NCI-H460 (cell line): ENCODE results near the gene PSMA7. TPM values are rescaled to one million over a fixed set of nuclear protein-coding genes. Genes with fewer than 3 reads are reported as not detected.

Experiments
- DNase-seq: peaks from one replicate; pipeline ENCODE4 v3.0.0-alpha.2; 2016; ENCODE audit warnings: low read depth; ENCODE audit errors: extremely low read depth
- polyA plus RNA-seq: library from polyadenylated mRNA; depleted of rRNA; stranded (reverse); fragments of >200 nt; gene quantifications from 2 replicates; pipeline ENCODE4 v1.2.3, GENCODE V29; 2014; cell fraction: nucleus; rRNA removed
- total RNA-seq: library from RNA; depleted of rRNA; stranded (reverse); fragments of >200 nt; shearing (Covaris generic); gene quantifications from 2 replicates; pipeline ENCODE4 v1.2.3, GENCODE V29; 2014; rRNA removed

Gene PSMA7
- total RNA-seq, result 406 and 439 TPM in 2 replicates
- polyA plus RNA-seq, result 808 and 1,019 TPM in 2 replicates

DNA sequence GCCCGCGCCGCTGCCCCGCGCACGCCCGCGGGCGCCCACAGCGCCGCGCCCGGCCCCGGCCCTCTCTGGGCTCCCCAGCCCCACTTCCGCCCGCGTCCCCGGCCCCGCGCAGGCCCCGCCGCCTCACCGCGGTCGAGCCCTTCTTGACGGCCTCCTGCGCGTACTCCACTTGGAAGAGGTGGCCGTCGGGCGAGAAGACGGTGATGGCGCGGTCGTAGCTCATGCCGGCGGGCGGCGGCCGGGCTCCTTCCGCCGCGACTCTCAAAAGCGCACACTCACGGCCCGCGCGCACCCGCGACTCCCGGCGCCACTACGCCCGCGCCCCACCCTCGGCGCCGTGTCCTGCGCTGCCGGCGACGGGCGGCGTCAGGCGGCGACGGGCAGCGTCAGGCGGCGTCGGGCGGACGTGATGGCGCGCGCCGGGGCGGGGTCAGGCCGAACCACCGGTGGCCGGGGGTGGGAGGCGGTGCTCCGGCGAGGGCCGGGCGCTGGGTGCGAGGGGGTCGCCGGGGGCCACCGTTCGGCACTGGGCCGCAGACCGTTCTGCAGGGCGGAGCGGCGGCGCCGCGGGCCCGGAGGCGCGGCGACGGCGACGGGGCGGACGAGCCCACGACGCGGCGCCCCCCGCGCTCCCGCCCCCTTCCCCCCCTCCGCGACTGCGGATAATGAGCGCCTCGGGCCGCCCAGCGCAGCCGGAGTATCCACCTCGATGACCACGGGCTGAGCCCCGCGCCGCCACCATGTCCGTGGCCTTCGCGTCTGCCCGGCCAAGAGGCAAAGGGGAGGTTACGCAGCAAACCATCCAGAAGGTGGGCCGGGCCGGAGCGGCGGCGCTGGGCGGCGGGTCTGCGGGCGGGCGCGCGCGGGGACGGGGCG, at the start of gene PSMA7, which contains the start of gene SS18L1:
Gene PSMA7 (minus strand): TSS at position 314 of the 876 bp plus-strand sequence. CDS start 91 bp downstream, at position 223.
Gene SS18L1 (plus strand): TSS at position 689 of the 876 bp plus-strand sequence. CDS start 52 bp downstream, at position 741.
- DNase-seq, result peak; percentile 85

DNA sequence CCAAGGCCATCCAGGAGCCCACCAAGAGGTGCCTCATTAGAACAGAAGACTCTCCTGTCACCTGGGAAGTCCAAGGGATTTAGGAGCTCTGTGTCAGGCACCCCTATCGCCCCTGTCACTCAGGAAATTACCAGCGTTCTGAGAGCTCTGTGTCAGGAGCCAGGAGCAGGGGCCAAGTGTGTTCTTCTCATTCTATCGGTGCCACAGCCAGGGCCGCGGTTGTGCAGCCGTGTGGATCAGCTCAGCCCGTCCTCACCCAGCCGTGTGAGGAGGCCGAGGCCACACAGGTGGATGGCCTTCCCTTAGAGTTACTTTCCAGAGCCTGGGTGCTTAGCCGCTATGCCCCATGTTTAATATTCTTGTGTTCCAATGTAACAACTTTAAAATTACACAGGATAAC, 49.4 kb upstream of the PSMA7 start:
- no peak for DNase-seq

DNA sequence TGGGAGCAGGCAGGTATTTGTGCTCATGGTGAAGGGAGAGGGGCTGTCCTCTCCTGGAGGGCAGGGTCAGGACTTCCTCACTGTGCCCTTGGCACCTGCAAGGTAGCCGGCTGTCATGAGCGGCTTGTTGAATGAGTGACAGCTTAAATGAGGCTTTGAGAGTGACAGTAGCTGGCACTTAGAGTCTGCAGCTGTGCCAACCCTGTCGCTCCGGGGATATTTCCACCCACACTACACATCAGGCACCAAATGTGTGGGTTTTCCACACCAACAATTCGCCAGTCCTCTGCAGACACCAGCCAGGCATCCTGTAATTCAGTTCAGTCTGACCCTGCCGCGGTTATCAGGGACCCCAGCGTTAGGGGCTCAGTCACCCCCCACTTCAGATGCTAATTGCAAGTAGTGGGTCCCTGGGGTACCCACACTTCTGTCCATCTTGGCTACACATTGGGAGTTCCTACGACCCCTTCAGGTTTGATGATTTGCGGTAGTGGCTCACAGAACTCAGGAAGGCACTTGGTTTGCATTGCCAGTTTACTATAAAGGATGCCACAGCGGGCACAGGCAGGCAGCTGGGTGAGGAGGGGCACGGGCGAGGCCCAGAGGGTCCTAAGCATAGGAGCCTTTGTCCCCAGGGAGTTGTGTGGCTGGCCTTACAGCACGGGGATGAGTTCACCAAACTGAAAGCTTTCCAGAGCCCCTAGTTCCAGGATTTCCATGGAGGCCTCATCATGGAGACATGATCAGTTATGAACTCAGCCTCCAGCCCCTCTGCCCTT, 48.8 kb upstream of the PSMA7 start:
- no peak for DNase-seq

- DNase-seq, result no peak
Measured at GRCh38 chr20:62190639-62191411, 47.6 kb upstream of the PSMA7 start.

GRCh38 chr20:62186887-62187866, 44.0 kb upstream of the PSMA7 start:
- DNase-seq, result no peak

DNA sequence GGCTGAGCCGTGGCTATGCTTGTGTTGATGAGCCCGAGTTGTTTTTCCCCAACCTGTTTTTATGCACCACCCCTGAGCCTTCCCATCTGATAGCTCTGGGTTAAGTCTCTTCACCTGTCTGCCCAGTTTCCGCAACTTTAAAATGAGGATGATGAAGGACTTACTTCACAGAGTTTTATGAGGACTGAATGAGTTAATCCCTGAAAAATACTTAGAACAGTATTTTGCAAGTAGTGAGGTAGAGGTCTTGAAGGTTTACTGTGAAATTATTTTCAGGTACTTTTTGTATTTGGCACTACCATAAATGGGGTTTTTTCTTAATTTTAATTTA, 42.9 kb upstream of the PSMA7 start:
- no peak for DNase-seq

DNA sequence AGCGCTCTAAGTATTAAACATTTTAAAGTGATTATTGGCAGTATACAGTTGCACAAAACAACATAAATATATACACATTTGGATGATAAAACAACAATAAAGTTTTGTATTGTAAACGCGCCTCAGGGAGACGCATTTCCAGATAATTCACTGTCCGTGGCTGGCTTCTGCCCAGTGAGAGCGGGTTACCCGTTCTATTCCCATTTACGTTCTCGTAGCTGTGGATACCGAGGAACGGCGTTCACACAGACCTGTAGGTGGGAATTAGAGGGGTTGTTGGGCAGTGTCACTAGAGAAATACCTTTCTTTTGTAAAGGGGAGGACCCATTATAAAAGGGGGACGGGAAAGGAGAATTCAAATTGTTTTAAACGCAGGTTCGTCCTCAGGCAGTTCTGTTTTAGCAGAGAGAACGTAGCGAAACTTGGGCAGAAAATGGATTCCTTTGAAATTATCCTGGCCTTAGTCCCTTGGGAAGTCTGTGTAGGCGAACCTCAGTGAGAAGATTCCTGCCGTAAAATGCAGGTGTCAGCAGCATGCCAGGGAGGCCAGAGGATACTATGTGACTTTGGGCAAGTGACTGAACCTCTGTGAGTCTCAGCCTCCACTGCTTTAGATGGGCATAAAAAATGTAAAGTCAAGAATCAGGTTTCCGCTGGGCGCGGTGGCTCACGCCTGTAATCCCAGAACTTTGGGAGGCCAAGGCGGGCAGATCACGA, 40.4 kb upstream of the PSMA7 start:
- no peak for DNase-seq

GRCh38 chr20:62182469-62183425, 39.6 kb upstream of the PSMA7 start, which contains the start of gene MTG2:
MTG2 (plus strand) TSS chr20:62183028; CDS start chr20:62193421, 10,393 bp downstream.
- DNase-seq, result peak; percentile 95

- no peak for DNase-seq
Measured at GRCh38 chr20:62181808-62182207, 38.6 kb upstream of the PSMA7 start.

DNA sequence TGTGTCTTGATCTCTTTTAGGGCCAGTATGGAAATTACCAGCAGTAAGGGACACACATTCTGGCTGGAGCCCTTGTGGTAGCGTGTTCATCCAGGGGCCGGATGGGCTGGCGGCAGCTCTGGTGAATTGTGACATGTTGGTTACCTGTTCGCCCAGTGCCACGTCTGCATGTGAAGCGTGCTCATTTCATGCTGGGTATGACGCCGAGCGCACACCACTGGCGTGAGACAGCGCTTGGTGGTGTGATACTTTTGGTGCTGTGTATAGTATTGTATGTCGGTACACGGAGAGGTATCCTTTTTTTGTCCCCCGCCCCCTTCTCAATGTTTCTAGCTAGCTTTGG, 35.9 kb upstream of the PSMA7 start:
- DNase-seq, result no peak

- DNase-seq, result no peak
Measured at GRCh38 chr20:62178316-62179161, 35.3 kb upstream of the PSMA7 start.

GRCh38 chr20:62177307-62177706, 34.1 kb upstream of the PSMA7 start:
- DNase-seq, result no peak

- DNase-seq, result no peak
Measured at GRCh38 chr20:62176866-62177265, 33.7 kb upstream of the PSMA7 start.

DNA sequence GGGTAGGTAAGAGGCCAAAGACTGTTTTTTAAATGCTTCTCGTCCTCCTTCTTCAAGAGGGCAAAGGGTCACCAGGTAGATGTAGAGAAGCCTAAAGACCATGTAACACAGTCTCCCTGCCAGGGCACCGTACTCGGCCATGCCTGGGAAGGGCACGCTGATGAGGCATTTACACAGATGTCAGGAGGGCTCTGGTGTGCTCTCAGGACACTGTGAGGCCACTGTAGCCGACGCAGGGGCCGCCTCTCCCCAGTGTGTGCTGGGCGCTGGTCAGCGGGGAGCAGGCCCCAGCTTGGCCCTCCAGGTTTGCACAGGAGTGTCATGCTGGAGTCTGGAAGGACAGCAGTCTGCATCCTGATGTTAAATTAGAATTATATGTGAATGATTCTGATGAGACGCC, 32.5 kb upstream of the PSMA7 start:
- no peak for DNase-seq

DNA sequence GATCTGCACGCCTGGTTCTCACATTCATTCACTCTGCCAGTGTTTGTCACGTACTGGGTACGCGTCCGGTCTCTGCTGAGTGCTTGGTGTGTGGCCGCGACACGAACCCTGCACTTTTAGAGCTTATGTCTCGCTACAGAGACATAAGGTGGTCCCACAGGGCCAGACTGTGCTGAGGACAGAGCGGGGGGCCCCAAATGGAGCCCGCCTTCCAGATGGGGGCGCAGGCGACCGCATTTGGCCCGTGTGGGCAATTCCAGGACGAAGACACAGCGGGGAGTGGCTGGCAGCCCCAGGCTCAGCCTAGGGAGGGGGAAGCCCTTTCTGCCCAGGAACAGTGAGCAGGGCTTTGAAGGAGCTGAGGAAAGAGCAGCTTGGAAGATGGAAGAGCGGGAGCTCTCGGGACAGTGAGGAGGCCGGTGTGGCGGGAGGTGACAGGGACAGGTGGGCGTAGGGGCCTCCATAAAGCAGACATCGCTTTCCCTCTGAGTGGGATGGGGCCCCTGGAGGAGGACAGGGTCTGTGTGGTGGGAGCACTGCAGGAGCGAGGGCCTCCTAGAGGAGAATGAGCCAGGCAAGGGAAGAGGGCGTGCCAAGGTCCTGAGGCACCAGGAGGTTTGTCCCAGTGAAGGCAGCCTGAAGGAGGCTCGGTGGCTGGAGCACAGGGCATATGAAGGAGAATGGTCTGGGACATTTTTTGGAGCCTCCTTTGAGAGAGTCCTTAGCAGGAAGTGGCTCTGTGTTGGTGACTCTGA, 31.9 kb upstream of the PSMA7 start:
- DNase-seq, result no peak
